Left hindlimb (tissue), 1 donor: ENCODE results near the gene KRT76.
"Not testable (repeated sequence)": the region's sequence is repeated elsewhere in the genome, so short reads cannot be mapped to it uniquely, and the experiment has no call there.

Source experiments
- DNase-seq: peaks from one replicate; pipeline ENCODE4 v3.0.0-alpha.2; 2018

Gene KRT76

DNA sequence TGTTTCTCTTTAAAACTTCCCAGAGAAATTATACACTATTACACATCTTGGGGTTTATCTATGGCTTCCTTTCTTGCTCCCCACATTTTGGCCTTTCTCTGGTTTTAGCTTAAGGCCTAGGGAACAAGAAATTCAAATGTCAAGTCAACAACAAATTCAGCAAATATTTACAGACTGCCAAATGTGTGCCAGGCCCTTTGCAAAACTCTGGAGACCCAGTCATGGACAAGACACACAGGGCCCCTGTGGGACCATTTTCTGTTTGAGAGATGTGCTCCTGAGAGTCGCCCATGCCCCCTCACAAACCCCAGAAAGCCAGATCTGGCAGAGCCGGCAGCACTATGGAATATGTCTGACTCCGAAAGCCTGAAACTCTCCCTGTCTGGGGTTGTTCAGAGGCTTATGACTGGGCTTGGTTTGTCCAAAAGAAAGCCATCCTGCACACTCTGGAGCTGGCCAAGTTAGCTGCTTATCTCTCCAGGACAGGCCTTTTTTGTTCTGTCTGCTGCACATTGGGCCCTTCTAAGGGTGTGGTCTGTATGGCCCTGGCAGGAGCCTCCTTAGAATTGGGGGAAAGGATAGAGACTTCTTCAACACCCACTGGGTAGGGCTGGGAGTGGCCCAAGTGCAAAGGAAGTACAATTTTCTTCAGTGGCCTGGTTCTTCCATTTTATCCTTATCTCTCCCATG, 19.8 kb upstream of the KRT76 start:
- DNase-seq, result no peak

DNA sequence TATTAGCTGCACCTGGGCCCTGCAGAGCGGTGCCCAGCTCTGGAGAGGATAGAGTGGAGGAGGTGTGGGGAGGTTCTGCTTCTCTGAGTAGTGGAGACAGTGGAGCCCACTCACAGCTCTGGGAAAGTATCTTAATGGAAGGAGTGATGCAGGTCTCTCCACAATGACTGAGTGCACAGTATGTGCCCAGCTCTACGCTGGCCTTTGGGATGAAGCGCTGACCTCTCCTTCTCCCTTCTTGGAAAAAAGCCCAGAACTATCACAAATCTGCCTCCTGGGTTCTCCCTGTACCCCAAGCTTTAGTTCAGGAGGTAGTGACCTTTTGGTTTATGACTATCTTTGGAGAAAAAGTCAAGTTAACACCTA, 19.3 kb upstream of the KRT76 start:
- no peak for DNase-seq

DNA sequence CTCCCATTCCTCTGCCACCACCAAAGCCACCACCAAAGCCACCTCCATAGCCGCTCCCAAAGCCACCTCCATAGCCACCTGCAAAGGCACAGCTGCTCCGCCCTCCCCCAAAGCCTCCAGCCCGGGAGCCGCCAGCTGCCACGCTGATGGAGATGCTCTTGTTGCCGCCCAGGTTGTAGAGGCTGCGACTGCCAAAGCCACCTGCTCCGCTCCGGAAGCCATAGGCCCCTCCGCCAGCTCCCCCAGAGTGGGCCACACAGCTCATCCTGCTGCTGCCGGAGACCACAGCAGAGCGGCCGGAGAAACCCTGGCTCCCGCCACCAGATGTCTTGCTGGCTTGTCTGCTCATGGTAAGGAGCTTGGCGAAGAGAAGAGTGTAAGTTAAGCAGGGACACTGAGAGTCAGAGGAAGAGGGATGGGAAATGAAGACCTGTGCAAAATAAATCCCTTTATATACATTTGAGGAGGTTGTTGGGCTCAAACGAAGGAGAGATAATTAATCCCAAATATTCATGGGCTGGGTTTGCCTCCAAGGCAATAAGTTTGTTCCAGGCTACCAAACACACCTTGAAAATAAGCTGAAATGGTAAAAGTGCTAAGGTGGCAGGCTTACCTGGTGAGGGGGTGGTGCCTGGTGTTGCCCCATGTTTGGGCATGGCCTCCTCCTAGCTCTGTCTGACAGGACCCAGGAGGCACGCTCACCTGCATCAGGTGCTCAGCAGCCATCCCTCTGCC, 18.7 kb upstream of the KRT76 start, which contains the start of gene KRT3:
Gene KRT3, minus strand, starts transcription at position 424 of the 735 bp plus-strand sequence. Its CDS starts 75 bp downstream, at position 349.
- DNase-seq, result no peak

DNA sequence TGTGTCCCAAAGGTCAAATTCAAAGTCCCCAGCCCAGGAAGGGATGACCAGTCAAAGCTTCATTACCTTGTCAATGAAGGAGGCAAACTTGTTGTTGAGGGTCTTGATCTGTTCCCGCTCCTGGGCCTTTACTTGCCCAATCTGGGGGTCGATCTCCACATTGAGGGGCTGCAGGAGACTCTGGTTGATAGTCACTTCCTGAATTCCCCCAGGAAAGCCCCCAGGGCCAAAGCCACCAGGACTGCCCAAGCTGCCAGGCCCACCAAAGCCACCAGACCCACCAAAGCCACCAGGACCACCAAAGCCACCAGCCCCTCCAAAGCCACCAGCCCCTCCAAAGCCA, 18.2 kb upstream of the KRT76 start:
- not testable (repeated sequence) for DNase-seq

DNA sequence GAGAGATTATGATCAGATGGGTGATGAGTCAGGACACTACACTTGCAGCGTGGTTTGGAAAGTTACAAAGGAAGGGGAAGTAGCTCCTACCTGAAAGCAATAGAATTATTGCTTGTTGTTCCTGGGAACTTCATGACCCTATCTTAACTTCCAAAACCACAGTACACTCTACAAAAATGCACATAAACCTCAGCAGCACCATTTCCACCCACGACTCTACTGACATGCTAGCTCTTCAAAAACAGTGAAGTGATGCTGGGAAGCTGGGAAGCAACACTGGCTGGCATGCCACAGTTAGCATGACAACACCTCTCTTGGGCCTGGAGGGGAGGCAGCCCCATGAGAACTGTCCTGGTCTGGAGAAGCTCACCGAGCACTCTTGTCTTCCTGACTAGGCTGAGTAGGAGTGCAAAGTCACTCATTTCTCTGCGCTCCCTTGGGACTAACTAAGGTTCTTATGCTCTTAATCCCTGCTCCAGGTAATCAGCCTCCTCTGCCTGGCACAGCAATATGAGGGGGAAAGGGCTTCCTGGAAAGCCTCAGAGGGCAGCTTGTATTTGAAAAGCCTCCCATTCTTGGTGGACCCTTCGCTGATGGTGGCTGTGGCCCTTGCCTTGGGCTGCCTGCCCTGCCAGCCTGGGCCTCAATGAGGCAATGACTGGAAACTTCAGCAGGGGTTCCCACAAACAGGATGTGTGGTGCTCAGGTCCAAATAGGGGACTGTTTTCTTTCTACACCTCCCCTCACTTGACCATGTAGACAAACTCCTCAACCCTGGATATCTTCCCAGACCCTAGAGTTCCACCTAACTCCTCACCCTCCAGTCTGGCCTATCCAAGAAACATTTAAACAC, 17.6 kb upstream of the KRT76 start:
- no peak for DNase-seq

DNA sequence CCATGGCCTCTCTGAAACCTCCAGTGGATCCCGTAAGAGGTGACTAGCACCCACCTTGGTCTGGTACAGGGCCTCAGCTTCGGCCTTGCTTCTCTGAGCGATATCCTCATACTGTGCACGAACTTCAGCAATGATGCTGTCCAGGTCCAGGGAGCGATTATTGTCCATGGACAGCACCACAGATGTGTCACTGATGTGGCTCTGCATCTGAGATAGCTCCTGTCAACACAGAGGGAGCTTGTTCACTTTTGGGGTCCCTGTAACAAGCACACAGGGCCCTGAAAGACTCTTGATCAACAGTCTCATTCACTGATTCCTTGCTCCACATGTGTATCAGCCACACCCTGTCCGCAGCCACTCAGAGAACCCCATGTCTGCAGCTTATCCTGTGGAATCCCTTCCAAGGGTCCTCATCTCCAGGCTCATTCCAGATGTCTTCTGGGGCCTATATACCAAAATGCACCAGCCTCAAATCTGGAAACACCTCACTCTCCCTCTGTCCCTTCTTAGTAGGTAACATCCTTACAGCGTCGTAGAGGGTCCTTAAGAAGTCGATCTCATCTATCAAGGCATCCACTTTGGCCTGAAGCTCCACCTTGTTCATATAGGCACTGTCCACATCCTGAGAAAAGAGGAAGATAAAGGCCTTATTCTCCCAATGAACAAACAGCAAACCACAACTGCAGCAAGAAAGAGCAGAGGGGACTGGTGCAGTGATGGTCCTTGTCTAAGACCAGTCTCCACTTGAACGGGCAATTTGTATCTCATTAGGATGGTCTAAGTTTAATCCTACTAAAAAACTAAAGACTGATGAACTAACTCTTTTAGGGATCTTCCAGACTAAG, 15.3 kb upstream of the KRT76 start:
- DNase-seq, result no peak

DNA sequence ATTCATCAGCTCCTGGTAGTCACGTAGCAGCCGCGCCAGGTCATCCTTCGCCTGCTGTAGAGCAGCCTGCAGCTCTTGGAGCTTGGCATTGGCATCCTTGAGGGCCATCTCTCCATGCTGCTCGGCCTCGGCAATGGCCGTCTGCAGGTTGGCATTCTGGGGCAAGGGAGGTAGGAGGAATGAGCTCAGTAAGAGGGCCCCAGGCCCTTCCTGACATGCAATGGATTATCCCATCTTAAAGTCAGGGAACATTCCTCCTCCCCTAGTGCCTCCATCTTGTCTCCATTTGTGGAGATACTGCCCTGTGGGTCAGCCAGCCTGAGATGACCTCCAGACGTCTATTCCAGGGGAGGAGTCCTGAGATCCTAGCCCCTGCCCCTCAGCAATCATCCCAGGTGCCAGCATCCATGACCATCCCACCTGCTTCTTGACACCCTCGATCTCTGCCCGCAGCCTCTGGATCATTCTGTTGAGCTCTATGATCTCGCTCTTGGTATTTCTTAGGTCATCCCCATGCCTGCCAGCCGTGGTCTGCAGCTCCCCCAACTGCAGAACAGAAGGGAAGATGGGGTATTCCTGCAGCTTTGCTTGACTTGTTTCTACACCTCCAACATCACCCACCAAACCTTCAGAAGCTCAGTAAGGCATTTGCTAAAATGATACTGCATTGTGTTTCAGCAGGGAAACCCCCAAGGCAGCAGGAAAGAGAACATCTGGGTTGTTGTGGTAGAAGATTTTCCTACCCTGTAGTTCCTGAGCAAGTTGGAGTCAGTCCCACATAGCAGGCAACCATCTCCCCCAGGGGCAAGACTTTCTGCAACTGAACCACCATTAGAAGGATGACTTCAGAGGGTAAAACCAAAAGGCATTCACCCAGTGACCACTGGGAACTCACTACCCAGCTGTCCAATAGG, 14.4 kb upstream of the KRT76 start:
- DNase-seq, result no peak

DNA sequence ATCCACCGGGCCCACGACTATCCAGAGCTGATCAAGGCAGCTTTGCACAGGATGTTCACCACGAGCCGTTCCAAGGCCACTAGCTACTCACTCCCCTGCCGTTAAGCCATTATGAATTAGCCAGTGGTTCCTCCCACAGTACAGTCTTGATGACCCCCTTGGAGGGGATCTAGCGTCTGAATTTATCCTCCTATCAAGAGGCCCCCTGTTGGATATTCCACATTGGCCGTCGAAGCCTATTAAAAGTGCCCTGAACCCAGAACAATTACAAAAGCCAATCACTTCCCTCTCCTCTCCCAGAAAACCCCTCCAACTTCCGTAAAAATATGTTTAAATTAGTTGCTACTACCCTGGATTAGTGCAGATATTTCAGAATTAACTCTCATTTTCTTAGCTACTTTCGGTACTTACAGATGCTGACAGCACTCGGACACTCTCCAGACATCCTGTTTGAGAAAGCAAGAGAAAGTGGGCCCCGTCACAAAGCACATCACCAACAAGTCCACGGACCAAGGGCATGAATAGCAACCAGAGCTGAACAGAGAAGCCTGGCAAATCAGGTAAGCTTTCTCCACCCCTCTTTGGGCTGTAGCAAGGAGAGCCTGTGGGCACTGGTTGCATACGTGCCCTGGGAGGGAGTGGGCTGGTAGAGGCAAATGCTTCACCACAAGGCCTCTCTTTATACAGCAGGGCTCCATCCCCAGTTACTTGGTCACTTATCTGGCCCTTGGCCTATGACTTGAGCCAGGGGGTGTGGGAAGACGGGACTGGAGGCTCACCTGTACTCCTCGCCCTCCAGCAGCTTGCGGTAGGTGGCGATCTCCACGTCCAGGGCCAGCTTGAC, 13.5 kb upstream of the KRT76 start:
- DNase-seq, result no peak

DNA sequence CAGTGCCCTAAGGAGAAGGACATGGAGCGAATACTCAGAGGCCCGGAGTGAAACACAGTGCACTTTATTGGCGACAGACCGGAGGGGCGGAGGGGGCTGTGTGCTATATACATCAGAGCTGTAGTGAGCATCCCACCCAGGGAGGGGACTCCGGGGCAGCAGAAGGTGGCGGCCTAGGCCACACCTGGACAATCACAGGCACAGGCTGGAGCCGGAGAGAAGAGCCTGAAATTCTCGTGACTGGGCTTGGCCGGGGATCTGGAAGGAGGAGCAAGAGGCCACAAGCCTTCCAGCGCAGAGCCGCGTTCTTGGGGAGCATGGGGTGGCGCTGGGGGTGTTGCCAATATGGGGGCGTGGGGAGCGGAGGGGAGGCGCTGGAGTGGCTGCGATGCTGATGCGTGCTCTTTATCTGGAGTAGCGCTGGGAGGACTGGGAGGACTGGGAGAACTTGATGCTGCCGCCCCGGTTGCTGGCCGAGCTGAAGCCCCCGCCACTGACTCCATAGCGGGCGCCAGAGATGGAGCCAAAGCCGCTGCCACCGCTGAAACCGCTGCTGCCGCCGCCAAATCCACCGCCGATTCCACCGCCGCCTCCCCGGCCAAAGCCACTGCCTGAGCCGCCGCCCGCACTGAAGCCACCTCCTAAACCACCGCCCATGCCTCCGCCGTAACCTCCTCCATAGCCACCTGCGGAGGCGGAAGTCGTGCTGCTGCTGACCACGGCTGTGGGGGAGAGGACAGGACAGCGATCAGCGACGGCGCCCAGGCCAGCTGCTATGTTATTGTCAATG, 12.7 kb upstream of the KRT76 start:
- no peak for DNase-seq

DNA sequence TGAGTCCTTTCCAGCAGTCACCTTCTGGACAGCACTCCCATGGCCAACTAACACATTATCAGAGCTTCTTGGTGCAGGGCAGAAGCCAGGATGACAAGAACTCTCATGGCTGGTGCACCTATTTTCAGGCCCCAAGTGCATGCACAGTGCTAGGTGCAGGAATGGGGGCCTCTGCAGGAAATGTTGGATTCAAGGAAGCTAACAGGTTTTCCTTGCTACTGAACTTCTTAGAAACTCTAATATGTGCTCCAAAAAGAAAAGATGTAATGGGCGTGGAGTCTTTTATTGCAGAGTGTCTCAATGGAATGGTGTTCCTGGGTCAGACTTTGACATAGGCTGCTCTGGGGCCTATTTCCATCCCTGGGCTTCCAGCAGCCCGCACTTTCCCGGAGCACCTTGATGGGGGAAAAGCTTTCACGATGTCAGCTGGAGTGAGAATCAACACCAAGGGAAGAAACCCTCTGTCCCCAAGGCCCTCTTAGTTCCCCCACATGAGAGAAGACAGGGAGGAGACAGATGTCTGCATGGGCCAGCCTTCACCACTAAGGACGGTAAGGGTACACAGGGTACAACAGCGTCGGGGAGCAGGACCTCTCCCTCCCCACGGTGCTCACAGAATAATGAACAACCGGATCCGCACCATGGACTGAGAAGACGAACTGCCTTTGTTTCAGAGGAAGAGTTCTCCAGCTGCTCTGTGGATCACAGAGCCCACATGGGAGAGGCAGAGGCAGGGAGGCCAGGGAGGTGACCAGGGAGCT, 11.9 kb upstream of the KRT76 start:
- no peak for DNase-seq

DNA sequence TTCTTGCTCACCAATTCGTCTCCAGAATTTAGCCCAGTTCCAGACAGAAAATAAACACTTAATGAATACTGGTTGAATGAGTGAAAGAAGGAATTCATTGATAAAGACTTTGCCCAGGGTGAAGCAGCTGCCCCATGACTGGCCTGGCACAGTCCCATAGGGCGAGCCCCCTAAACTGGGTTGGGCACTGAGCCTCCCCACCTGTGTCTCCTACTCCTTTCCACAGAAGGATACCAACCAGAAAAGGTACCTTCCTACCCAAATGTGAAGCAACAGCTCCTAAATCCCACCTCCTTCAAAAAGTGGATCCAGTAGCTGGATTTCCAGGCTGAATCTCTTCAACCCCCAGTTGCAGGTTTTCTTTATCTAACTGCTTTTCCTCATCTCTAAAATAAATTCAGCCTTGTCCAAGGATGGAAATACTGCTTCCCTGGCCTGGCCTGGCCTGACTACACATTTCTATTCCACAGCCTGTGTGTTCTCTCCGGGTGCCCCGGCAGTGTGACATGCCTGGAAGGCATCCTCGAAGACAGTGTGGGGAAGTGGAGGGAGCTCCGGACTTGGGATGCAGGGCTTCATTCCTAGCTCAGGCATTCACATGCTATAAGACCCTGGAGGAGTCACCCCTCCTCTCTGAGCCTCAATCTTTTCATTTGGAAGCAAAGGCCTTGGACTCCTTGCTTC, 11.2 kb upstream of the KRT76 start:
- DNase-seq, result no peak

DNA sequence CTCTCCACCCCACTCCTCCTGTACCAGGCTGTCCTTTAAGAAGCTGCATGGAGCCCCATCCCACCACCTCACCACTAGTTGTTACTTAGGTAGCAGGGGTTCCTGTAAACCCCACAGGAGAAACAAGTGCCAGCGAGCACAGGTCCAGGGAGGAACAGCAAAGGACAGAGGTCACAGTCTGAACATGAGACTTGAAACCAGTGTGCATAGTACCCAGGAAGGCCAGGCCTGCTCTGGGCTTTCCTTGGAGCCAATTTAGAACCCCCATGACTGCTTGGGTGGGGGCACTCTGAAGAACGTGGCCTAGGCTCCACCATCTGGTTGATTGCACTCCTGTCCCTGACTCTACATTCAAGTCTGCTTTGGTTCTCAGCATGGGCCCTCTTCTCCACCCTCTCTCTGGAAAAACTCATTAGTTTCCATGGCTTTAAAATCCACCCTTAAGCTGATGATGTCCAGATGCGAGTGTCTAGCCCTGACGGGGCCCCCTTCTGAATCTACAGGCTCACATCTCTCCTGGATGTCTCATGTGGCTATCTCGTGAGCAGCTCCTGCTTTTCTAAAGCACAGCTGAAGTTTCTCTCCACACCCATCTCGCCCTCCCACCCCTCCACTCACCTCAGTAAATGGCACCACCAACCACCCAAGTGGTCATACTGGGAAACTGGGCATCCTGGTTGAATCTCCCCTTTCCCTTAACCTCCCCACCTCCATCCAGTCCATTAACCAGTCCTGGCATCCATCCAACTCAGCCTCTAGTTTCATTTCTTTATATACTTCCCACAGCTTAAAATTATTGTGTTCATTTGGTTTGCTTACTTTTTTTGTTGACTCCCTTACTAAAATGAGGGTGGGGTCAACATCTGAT, 10.4 kb upstream of the KRT76 start:
- no peak for DNase-seq

DNA sequence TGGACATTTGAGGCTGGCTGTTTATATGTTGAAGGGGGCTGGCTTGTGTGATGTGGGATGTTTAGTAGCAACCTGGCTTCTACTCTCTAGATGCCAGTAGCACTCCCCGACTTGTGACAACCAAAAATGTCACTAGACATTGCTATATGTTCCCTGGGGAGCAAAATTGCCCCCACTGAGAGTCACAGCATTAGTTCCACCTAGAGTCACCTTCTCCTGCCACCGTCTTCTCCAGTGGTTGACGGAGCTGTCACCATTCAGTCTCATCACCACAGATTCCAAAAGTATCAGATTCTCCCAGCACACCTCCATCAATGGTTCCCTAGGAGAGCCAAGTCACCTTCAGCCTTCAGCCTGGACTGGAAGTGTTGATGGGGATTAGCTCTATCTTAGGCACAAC, 7.8 kb upstream of the KRT76 start:
- DNase-seq, result no peak

DNA sequence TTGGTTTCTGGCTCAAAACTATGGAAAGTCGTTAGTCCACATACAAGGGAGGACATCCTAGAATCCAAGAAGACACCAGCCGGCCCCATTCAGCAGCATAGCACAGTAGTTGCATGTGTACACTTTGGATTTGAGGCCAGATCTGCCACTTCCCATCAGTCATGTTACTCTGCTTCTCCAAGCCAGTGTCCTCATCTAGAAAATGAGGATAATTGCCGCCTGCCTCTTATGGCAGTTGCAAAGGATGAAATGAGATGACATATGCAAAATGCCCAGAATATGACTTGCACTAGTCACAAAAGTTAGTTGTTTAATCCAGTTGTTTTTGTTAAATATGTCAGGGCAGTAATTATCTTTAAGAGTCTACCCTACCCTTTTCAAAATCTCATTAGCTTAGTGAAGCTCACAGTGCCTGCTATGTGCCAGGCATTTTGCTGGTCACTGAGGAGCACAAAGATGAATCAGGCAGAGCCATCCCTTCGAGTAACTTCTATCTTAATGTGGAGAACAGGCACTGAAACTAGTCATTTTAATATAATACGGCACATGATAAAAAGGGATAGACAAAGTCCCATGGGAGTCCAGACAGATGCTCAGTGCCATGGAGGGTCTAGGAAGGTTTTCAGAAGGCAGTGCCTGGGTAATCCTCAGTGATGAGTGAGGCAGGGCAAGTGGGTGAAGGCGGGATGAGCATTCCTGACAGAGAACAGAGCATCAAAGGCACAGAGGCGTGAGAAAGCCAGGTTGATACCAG, 6.6 kb upstream of the KRT76 start:
- no peak for DNase-seq

DNA sequence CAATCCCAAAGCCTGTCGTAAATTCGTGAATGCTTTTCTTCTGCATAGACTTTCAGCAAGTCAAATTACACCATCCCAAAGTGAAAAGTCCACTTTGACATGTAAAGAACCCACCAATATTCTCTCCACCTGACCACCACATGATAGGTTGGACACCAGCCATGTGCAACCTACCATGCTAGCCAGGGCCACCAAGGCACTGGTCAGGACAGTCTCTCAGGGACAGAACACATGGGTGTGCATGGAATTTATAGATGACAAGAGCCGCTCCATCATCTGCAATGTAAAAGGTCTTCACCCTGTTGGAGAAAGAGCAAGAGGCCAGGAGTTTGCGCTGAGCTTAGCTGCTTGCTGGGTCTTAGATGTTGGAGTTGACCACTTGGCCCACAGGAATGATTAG, 5.4 kb upstream of the KRT76 start:
- DNase-seq, result no peak

DNA sequence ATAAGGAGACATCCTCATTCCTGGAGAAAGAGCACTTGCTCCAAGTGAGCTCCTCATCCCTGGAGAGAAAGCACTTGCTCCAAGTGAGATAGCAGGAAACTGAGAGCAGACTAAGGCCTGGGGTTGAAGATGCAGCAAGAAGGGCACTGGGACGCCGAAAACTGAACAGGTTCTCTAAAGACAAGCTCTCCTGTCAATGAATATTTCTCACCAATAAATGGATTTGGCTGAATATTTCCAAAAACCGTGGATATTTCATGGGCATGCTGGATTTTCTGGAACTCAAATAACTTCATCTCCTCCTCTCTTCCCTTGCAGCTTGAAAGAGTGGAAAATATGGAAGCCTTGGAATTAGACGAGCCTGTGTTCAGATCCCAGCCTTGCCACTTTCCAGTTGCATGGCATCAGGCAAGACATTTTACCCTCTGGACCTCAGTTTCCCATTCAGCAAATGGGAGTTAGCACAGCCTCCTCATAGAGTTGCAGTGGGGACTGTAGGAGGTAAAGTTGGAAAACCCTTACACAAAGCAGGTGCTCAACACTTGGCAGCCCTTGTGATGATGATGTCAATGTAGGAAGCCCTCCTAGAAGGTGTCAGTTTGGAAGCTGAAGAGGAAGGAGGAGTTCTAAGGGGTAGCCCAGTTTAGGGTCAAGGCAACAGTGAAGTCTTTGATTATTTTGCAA, 4.4 kb upstream of the KRT76 start:
- DNase-seq, result no peak
